Neural crest cell (in vitro differentiated cells): ENCODE results near the gene PNPLA2. TPM values are rescaled to one million over a fixed set of nuclear protein-coding genes. Genes with fewer than 3 reads are reported as not detected.

Experiments used
- DNase-seq: peaks from one replicate; pipeline ENCODE4 v3.0.0; 2021; ENCODE audit warnings: low read depth, mixed read lengths, low spot score
- H3K27ac Mint-ChIP-seq: one replicate; pipeline ENCODE4 v1.8.0; 2021; ENCODE audit warnings: mild to moderate bottlenecking, mixed read lengths; ENCODE audit not compliant: unreplicated experiment
- H3K27me3 Mint-ChIP-seq: 2 replicates; pipeline ENCODE4 v1.8.0; 2021; ENCODE audit warnings: low read depth, mild to moderate bottlenecking, mixed read lengths
- H3K36me3 Mint-ChIP-seq: 2 replicates; pipeline ENCODE4 v1.8.0; 2021; ENCODE audit warnings: low read depth, mild to moderate bottlenecking, mixed read lengths
- H3K4me1 Mint-ChIP-seq: 2 replicates; pipeline ENCODE4 v1.8.0; 2021; ENCODE audit warnings: mixed read lengths
- H3K4me3 Mint-ChIP-seq: one replicate; pipeline ENCODE4 v1.8.0; 2021; ENCODE audit warnings: mild to moderate bottlenecking, mixed read lengths
- H3K9me3 Mint-ChIP-seq: 2 replicates; pipeline ENCODE4 v1.8.0; 2021; ENCODE audit warnings: mixed read lengths
- CTCF ChIP-seq: fragments of 200-600 bp; sonication (generic); conservative IDR thresholded peaks from 2 replicates; pipeline ENCODE4 v1.5.0; 2021; ENCODE audit warnings: antibody characterized with exemption, mild to moderate bottlenecking
- total RNA-seq: library from RNA; stranded (reverse); gene quantifications from 2 replicates; pipeline ENCODE4 v1.2.1, GENCODE V29; 2021

The PNPLA2 gene
- total RNA-seq, 1 donor from 2014 or later = 34.5 TPM

DNA sequence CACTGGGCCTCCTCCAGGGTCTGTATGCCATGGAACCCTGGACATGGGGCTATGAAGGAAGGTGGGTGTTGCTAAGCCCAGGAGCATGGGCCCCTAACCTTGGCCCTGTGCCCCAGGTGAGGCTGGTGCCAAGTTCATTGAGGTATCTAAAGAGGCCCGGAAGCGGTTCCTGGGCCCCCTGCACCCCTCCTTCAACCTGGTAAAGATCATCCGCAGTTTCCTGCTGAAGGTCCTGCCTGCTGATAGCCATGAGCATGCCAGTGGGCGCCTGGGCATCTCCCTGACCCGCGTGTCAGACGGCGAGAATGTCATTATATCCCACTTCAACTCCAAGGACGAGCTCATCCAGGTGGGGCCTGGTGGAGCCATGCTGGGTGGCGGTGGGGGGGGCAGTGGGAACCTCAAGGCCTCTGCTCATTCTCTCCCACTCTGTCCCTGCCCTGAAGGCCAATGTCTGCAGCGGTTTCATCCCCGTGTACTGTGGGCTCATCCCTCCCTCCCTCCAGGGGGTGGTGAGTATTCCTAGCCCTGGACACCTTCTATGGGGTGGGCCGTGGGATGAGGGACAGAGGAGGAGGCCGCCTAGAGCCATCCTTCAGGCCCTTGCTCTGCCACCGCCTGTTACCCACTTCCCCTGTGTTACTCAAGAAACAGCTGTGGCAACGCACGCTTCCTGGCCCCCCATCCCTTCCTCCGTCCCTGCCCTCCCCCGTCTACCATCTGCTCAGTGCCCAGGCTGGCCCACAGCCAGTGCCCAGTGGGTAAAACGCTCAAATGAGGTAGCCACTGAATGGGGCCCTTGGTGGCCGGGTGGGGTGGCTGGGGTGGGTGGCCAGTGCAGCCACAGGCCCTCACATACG is 3.0 kb downstream of the PNPLA2 start:
- Mint-ChIP-seq H3K4me1 (no peaks in the 10 kb centered on the region), H3K36me3 (no peaks in the 10 kb centered on the region), H3K27ac (no peak overlapping the region), H3K4me3 (peak overlapping the region; percentile 51), H3K9me3 (no peaks in the 10 kb centered on the region), H3K27me3 (peaks cover 9% of the 10 kb centered on the region)
- no peak for DNase-seq
- no peak for TF ChIP-seq CTCF

- Mint-ChIP-seq H3K27me3 (peaks cover 23% of the 10 kb centered on the region), H3K27ac (no peak overlapping the region), H3K36me3 (no peaks in the 10 kb centered on the region), H3K4me3 (no peak overlapping the region), H3K9me3 (no peaks in the 10 kb centered on the region), H3K4me1 (peaks cover 12% of the 10 kb centered on the region)
- DNase-seq = no peak
- no peak for TF ChIP-seq CTCF
These were observed 5.0 kb downstream of the PNPLA2 start for GRCh38 chr11:823441-824291.

DNA sequence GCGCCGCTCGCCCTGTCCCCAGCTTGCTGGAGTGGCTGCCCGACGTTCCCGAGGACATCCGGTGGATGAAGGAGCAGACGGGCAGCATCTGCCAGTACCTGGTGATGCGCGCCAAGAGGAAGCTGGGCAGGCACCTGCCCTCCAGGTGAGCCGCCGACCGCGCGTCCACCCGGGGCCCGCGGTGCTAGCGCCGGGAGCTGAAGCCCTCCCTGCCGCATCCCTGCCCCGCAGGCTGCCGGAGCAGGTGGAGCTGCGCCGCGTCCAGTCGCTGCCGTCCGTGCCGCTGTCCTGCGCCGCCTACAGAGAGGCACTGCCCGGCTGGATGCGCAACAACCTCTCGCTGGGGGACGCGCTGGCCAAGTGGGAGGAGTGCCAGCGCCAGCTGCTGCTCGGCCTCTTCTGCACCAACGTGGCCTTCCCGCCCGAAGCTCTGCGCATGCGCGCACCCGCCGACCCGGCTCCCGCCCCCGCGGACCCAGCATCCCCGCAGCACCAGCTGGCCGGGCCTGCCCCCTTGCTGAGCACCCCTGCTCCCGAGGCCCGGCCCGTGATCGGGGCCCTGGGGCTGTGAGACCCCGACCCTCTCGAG is 5.7 kb downstream of the PNPLA2 start:
- H3K4me1 Mint-ChIP-seq = peaks cover 18% of the 10 kb centered on the region
- H3K27me3 Mint-ChIP-seq = peaks cover 30% of the 10 kb centered on the region
- no peak for TF ChIP-seq CTCF
- H3K9me3 Mint-ChIP-seq = no peaks in the 10 kb centered on the region
- no peaks in the 10 kb centered on the region for H3K36me3 Mint-ChIP-seq
- H3K4me3 Mint-ChIP-seq = no peak overlapping the region
- no peak for DNase-seq
- no peak overlapping the region for H3K27ac Mint-ChIP-seq

DNA sequence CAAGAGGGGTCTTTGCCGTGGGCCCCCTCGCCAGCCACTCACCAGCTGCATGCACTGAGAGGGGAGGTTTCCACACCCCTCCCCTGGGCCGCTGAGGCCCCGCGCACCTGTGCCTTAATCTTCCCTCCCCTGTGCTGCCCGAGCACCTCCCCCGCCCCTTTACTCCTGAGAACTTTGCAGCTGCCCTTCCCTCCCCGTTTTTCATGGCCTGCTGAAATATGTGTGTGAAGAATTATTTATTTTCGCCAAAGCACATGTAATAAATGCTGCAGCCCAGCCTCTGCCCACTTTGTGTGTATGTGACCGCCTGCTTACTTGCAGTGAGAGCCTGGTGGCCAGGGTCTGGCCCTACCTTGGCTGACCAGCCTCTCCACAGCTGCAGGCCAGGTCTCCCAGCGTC is 6.2 kb downstream of the PNPLA2 start:
- Mint-ChIP-seq H3K36me3 (no peaks in the 10 kb centered on the region), H3K9me3 (no peaks in the 10 kb centered on the region), H3K27me3 (peaks cover 36% of the 10 kb centered on the region), H3K4me3 (no peak overlapping the region), H3K4me1 (peaks cover 21% of the 10 kb centered on the region), H3K27ac (no peak overlapping the region)
- DNase-seq = no peak
- TF ChIP-seq CTCF = no peak

DNA sequence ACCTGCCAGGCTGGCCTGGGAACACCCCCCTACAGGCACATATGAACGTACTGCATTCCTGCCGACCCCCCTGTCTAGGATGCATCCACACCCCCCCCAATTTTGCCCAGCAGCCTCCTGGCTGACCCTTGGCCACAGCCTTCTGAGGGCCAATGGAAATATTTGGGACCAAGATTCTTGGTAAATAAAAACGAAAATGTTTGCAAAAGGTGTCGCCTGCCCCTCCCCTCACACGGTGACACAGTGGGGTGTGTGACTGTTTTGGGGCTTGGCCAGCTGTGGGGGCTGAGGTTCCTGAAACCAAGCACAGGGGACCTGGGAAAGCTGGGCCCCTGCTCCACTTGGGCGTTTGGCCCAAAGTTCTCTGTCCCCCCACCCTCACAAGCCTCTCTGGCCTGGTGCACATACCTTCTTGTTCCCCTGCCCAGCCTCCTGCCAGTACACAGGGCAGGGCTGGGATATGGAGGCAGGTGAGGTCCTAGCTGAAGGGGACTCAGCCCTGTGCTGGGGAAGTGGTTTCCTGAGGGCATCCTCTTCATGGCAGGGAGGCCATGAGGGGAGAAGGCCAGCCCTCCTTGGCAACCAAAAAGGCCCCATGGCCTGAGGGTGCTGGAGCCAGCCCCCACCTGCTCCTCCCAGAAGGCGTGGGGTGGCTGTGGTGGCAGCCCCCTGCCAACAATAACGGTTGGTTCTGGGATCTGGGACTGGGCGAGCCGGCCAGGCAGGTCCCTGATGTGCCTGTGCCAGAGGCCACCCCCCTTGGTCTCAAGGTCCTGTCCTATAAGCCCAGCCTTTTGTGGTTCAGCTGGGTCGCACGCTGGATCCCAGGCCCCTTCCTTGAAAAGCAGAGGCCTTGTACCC is 6.9 kb downstream of the PNPLA2 start:
- Mint-ChIP-seq H3K9me3 (no peaks in the 10 kb centered on the region), H3K4me3 (no peak overlapping the region), H3K27ac (no peak overlapping the region), H3K36me3 (no peaks in the 10 kb centered on the region), H3K4me1 (peaks cover 21% of the 10 kb centered on the region), H3K27me3 (peaks cover 42% of the 10 kb centered on the region)
- DNase-seq = no peak
- no peak for TF ChIP-seq CTCF
